SK-N-SH treated with all-trans-retinoic acid at 6 μM for 48 hours (cell line): Measurements from ENCODE around the gene CDKN2D.

Experiments
- PATZ1 ChIP-seq: fragments of 250-450 bp; sonication (Bioruptor Pico); IDR thresholded peaks from 2 replicates; pipeline ENCODE4 v1.8.0; 2020; ENCODE audit warnings: mild to moderate bottlenecking, moderate library complexity, borderline replicate concordance
- ZFP30 ChIP-seq: fragments of 450-650 bp; formaldehyde crosslinking; IDR thresholded peaks from 2 replicates; pipeline ENCODE4 v1.5.0; 2022; ENCODE audit warnings: mild to moderate bottlenecking, moderate library complexity

DNA sequence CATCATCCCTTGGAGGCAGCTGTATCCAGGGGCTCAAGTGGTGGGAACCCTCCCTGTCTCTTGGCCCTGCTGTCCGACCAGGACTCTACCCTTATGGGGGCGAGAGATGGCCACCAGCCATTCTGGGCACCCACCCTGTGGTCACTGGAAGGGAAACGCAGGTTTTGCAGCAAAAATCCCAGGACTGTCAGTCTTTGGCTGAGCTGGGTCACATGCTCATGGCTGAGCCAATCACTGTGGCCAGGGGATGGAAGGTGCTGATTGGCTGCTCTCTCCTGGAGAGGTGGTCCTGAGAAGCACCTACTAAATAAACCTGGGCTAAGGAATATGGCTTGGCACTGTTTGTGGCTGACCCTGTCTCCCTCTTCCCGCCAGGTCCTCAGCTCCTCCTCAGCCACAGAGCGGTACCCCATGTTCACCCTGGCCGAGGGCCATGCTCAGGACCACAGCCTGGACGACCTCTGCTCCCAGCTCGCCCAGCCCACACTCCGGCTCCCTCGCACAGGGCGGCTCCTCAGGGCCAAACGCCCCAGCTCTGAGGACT is 16.2 kb downstream of the CDKN2D start:
- TF ChIP-seq PATZ1 (CRISPR knock-in tag) = no peak
- TF ChIP-seq ZFP30 (CRISPR knock-in tag) = no peak
